H1 (cell line): ENCODE measurements around the gene MAP3K15. TPM values are rescaled to one million over a fixed set of nuclear protein-coding genes. Genes with fewer than 3 reads are reported as not detected.

Experiments
- polyA plus RNA-seq, 7 experiments: library from polyadenylated mRNA; depleted of rRNA in 3 of 7; stranded (reverse) in 5 of 7; unstranded in 2 of 7; fragments of >200 nt in 5 of 7; fragments of 200-250 nt in 2 of 7; gene quantifications; 1 replicate in 5 of 7; 2 replicates in 1 of 7; 4 replicates in 1 of 7; pipeline versions ENCODE4 v1.2.1 to v1.2.3, GENCODE V29; 2011 to 2013; ENCODE audit warnings: missing spikeins in 2 of 7, mixed read lengths in 2 of 7
- small RNA-seq: library from polyadenylated mRNA; stranded (forward); fragments of <200 nt; extraction: miRNeasy Mini kit (QIAGEN cat#:217004); gene quantifications from one replicate; pipeline ENCODE3, GENCODE V24; 2013; ENCODE audit not compliant: insufficient read depth
- total RNA-seq: library from RNA; stranded (reverse); fragmentation: NEBNext Ultra II Directional; extraction: Animal tissue kit (Norgen Biotek cat#: 25700); gene quantifications from 2 replicates; pipeline ENCODE4 v1.2.1, GENCODE V29; 2021

MAP3K15 gene
- total and polyA plus RNA-seq, 2 of the 8 experiments (the other 6 are each of a cell fraction or from before 2014, with no cell fraction given): 1.8 to 2.4 TPM

Small RNA genes within 50 kb of the gene (small RNA-seq; reads per million reads assigned to genes)
- gene RF00019: not detected

Other genes starting within 250 kb of the MAP3K15 start
- 206 and 225 TPM in 2 replicates for gene PDHA1, start 171.6 kb downstream of the MAP3K15 start, total RNA-seq
- gene PDHA1, start 171.6 kb downstream of the MAP3K15 start, polyA plus RNA-seq (2011; rRNA removed): 71.8 and 128 TPM in 2 replicates